SK-N-MC (cell line): Measurements from ENCODE around the gene ZNF595.
"Not testable (repeated sequence)": the region's sequence is repeated elsewhere in the genome, so short reads cannot be mapped to it uniquely, and the experiment has no call there.

Experiments used
- EZH2 ChIP-seq: fragments of 200-600 bp; sonication (generic); IDR thresholded peaks from one replicate; pipeline ENCODE4 v1.6.1; 2017; ENCODE audit warnings: antibody characterized with exemption
- FOXP2 ChIP-seq: optimal IDR thresholded peaks from 2 replicates; pipeline ENCODE3; 2011; ENCODE audit warnings: mild to moderate bottlenecking, moderate library complexity; ENCODE audit not compliant: insufficient read depth; ENCODE audit errors: extremely low read length, control extremely low read depth
- POLR2AphosphoS5 ChIP-seq: IDR thresholded peaks from 2 replicates; pipeline ENCODE4 v1.6.1; 2012; ENCODE audit warnings: mild to moderate bottlenecking, low read depth, low read length, borderline replicate concordance

DNA sequence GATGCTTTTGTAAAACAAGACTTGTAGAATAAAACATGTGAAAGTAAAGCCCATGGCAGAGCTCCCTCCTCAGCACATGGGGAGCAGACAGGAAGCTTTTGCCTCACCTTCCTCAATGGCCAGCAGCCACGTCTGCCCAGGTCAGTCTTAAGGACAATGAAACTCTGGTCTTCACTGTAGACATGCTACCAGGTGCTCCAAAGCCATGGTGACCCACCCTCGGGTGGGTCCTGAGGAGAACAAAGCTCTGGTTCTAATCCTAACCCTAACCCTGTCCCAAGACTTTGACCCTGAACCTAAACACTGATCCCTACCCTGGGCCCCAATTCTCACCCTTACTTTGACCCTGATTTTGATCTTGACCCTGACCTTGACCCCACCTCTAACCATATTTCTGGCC lies 30.2 kb upstream of the ZNF595 start:
- not testable (repeated sequence) for TF ChIP-seq POLR2AphosphoS5, EZH2, FOXP2
